Neuronal stem cell (in vitro differentiated cells): ENCODE results near the gene TDG.
"Not testable (repeated sequence)": the region's sequence is repeated elsewhere in the genome, so short reads cannot be mapped to it uniquely, and the experiment has no call there.

Experiments
- DNase-seq: peaks from one replicate; pipeline ENCODE4 v3.0.0-alpha.2; 2013; ENCODE audit warnings: low spot score
- H2AFZ ChIP-seq: one replicate; pipeline ENCODE4 v1.6.1; 2013; ENCODE audit warnings: mild to moderate bottlenecking, low read length, inconsistent platforms
- H2AK5ac ChIP-seq: 2 replicates; pipeline ENCODE4 v1.6.1; 2013; ENCODE audit warnings: low read depth, mild to moderate bottlenecking, inconsistent platforms, low read length, moderate library complexity, mixed read lengths
- H2BK120ac ChIP-seq: 2 replicates; pipeline ENCODE4 v1.6.1; 2013; ENCODE audit warnings: low read depth, mild to moderate bottlenecking, inconsistent platforms, low read length, moderate library complexity, mixed read lengths
- H2BK12ac ChIP-seq: one replicate; pipeline ENCODE4 v1.6.1; 2013; ENCODE audit warnings: low read length, inconsistent platforms
- H2BK15ac ChIP-seq: 2 replicates; pipeline ENCODE4 v1.6.1; 2013; ENCODE audit warnings: mild to moderate bottlenecking, low read length, inconsistent platforms, mixed read lengths
- H2BK5ac ChIP-seq: one replicate; pipeline ENCODE4 v1.6.1; 2013; ENCODE audit warnings: inconsistent platforms, mild to moderate bottlenecking, low read length, moderate library complexity
- H3K14ac ChIP-seq: one replicate; pipeline ENCODE4 v1.6.1; 2013; ENCODE audit warnings: low read length, inconsistent platforms
- H3K18ac ChIP-seq: 2 replicates; pipeline ENCODE4 v1.6.1; 2013; ENCODE audit warnings: low read length, inconsistent platforms
- H3K23ac ChIP-seq: 2 replicates; pipeline ENCODE4 v1.6.1; 2013; ENCODE audit warnings: low read depth, mild to moderate bottlenecking, mixed read lengths, low read length, inconsistent platforms; ENCODE audit not compliant: poor library complexity
- H3K27ac ChIP-seq: replicated peaks from 3 replicates; pipeline ENCODE4 v1.5.1; 2013; ENCODE audit warnings: low read length, inconsistent platforms
- H3K27me3 ChIP-seq, 3 experiments: 2 replicates each; pipeline ENCODE4 v1.6.1; 2013; ENCODE audit warnings: low read length in 3 of 3, mild to moderate bottlenecking in 2 of 3, inconsistent platforms in 1 of 3, low read depth in 1 of 3, mixed read lengths in 1 of 3, moderate library complexity in 1 of 3; ENCODE audit not compliant: control insufficient read depth in 3 of 3, insufficient read depth in 3 of 3
- H3K36me3 ChIP-seq, 2 donors: replicated peaks in 1 of 2; 2 replicates each; pipeline ENCODE4 v1.6.1; 2013; ENCODE audit warnings: low read length in 2 of 2; ENCODE audit not compliant: control insufficient read depth in 2 of 2, insufficient read depth in 2 of 2
- H3K4ac ChIP-seq: 2 replicates; pipeline ENCODE4 v1.6.1; 2013; ENCODE audit warnings: inconsistent platforms, mild to moderate bottlenecking, low read length, moderate library complexity
- H3K4me1 ChIP-seq, 2 donors: 1 replicate in 1 of 2; 2 replicates in 1 of 2; pipeline ENCODE4 v1.6.1; 2013; ENCODE audit warnings: low read length in 2 of 2, low read depth in 1 of 2; ENCODE audit not compliant: control insufficient read depth in 2 of 2, insufficient read depth in 1 of 2
- H3K4me2 ChIP-seq: one replicate; pipeline ENCODE4 v1.6.1; 2013; ENCODE audit warnings: mild to moderate bottlenecking, low read length, inconsistent platforms; ENCODE audit not compliant: insufficient read depth, poor library complexity, severe bottlenecking
- H3K4me3 ChIP-seq, 2 donors: 2 replicates each; pipeline ENCODE4 v1.5.1; 2013; ENCODE audit warnings: low read length in 2 of 2, mild to moderate bottlenecking in 2 of 2, inconsistent platforms in 1 of 2, moderate library complexity in 1 of 2
- H3K79me1 ChIP-seq: one replicate; pipeline ENCODE4 v1.6.1; 2013; ENCODE audit warnings: low read depth, mild to moderate bottlenecking, inconsistent platforms, low read length, moderate library complexity
- H3K9ac ChIP-seq: one replicate; pipeline ENCODE4 v1.6.1; 2013; ENCODE audit warnings: mild to moderate bottlenecking, low read depth, low read length, inconsistent platforms; ENCODE audit not compliant: poor library complexity
- H3K9me3 ChIP-seq, 2 donors: replicated peaks in 1 of 2; 2 replicates each; pipeline versions ENCODE3 to v1.6.1; 2013; ENCODE audit warnings: low read length in 2 of 2, mild to moderate bottlenecking in 2 of 2, inconsistent platforms in 1 of 2, low read depth in 1 of 2, mixed read lengths in 1 of 2, moderate library complexity in 1 of 2; ENCODE audit not compliant: control insufficient read depth in 2 of 2, insufficient read depth in 1 of 2
- H4K8ac ChIP-seq: one replicate; pipeline ENCODE4 v1.6.1; 2013; ENCODE audit warnings: low read depth, mild to moderate bottlenecking, inconsistent platforms, low read length, moderate library complexity
- H4K91ac ChIP-seq: one replicate; pipeline ENCODE4 v1.6.1; 2013; ENCODE audit warnings: low read length, low read depth, mild to moderate bottlenecking, inconsistent platforms; ENCODE audit not compliant: poor library complexity
- WGBS, 2 donors: extraction: QIAGEN DNeasy Blood & Tissue Kit; methylation state at CpG; one replicate each; pipeline ENCODE4 v1.1.7; 2013; ENCODE audit warnings: missing lambda C conversion rate in 2 of 2, mixed read lengths in 1 of 2; ENCODE audit not compliant: insufficient read length in 2 of 2, insufficient replicate concordance in 1 of 2; ENCODE audit errors: extremely low coverage in 2 of 2; 5-methylcytosine and 5-hydroxymethylcytosine counted together

The TDG gene

GRCh38 chr12:104036143-104036542 is 70.5 kb downstream of the TDG start:
- DNase-seq, H3K9me3 ChIP-seq, H3K79me1 ChIP-seq, H3K4me2 ChIP-seq, H3K4me3 ChIP-seq, H4K91ac ChIP-seq, H2AFZ ChIP-seq, H2BK120ac ChIP-seq, H3K14ac ChIP-seq, H3K9ac ChIP-seq, H4K8ac ChIP-seq, H2BK15ac ChIP-seq, H3K23ac ChIP-seq, H3K27ac ChIP-seq, H2AK5ac ChIP-seq, H3K36me3 ChIP-seq, H3K4ac ChIP-seq, H2BK5ac ChIP-seq, H3K4me1 ChIP-seq, H2BK12ac ChIP-seq, H3K18ac ChIP-seq, H3K27me3 ChIP-seq: not testable (repeated sequence)
- no CpG with 5 or more reads among the region's 2 CpGs for WGBS, 2 donors
